Measurements from ENCODE around the gene PTCD1.

Gene PTCD1

DNA sequence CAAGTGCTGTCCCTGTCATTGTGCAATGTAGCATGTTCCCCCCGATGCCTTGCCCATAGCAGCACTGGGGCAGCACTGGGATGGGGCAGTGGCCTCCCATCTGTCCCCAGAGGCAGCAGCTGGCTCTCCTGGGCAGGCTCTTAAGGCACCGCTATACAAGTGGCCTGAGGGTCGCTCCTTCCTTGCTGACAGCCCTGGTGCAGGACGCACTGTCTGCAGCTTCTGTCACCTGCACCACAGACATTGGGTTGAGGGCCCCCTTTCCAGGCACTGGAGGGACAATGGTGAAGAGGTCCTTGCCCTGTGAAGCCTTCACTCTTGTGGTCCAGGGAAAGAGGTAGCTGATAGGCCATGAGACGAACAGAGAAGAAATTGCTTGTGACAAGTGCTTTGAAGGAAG lies 10.7 kb upstream of the PTCD1 start:
- TF ChIP-seq, protein P1, sequence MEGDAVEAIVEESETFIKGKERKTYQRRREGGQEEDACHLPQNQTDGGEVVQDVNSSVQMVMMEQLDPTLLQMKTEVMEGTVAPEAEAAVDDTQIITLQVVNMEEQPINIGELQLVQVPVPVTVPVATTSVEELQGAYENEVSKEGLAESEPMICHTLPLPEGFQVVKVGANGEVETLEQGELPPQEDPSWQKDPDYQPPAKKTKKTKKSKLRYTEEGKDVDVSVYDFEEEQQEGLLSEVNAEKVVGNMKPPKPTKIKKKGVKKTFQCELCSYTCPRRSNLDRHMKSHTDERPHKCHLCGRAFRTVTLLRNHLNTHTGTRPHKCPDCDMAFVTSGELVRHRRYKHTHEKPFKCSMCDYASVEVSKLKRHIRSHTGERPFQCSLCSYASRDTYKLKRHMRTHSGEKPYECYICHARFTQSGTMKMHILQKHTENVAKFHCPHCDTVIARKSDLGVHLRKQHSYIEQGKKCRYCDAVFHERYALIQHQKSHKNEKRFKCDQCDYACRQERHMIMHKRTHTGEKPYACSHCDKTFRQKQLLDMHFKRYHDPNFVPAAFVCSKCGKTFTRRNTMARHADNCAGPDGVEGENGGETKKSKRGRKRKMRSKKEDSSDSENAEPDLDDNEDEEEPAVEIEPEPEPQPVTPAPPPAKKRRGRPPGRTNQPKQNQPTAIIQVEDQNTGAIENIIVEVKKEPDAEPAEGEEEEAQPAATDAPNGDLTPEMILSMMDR (conservative IDR thresholded peaks at IDR 0.05), result no peak
- no peak overlapping the region for H3K27ac ChIP-seq

DNA sequence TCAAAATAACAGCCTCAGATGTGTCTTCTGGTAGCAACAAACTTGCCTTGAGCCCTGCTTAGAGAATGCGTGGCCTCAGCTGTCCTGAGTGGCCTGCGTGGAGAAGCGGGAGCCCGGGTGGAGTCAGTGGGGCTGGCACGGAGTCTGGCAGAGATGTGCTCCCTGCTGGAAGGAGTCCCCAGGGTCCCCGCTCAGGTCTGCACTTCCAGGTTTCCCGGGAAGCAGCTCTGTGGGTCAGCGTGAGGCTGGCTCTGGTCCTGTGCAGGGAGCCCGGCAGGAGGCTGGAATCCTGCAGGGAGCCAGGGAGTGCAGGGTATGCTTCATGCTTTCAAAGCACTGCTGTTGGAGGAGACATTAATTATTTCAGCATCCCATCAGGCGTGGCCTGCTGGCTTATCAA lies 10.3 kb upstream of the PTCD1 start:
- TF ChIP-seq, protein P1 (conservative IDR thresholded peaks at IDR 0.05), result no peak
- no peak overlapping the region for H3K27ac ChIP-seq

DNA sequence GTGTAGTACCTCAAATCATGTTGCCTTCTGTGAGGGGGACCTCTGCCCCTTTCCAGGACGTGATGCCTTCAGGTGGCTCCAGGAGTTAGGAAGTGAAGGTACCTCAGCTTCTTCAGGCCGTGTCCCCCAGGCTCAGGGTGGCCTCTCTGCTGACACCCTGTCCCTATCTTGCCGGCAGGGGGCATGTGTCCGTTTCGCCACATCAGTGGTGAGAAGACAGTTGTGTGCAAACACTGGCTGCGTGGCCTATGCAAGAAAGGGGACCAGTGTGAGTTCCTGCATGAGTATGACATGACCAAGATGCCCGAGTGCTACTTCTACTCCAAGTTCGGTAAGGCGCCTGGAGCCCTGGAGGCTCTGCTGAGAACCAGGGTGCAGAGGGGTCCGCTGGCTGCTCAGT lies 9.3 kb upstream of the PTCD1 start:
- H3K27ac ChIP-seq, result no peak overlapping the region
- TF ChIP-seq, protein P1 (conservative IDR thresholded peaks at IDR 0.05), result peak; percentile 75

DNA sequence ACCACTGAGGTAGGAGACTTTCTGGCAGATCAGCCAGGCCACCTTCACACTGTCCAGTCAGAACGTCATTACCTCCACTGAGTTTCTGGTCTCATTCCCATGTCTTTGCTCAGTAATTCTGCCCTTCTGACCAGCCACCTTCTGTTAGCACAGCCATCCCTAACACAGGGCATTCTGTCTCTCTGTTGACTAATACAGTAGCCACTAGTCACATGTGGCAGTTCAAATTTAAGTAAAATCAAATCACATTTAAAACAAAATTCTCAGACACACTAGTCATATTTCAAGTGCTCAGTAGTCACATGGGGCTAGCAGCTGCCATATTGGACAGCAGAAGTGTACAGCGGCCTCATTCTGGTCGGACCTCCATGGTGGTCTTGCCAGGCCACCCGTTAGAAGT lies 7.5 kb upstream of the PTCD1 start:
- no peak overlapping the region for H3K27ac ChIP-seq
- TF ChIP-seq, protein P1 (conservative IDR thresholded peaks at IDR 0.05), result no peak

DNA sequence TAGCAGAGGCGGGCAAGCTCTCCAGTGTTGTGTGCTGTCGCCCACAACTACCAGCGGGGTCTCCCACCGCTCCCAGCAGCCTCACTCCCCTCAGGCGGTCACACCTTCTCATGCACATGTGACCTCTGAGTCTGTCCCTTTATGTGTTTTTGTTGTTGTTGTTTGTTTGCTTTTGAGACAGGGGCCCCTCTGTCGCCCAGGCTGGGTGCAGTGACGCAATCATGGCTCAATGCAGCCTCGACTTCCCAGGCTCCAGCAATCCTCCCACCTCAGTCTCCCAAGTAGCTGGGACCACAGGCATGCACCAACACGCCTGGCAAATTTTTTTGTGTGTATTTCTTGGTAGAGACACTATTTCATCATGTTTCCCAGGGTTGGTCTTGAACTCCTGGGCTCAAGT lies 1.6 kb upstream of the PTCD1 start:
- no peak overlapping the region; the same call in 1 of the 2 replicates for H3K27ac ChIP-seq
- TF ChIP-seq, protein P1 (conservative IDR thresholded peaks at IDR 0.05), result no peak

DNA sequence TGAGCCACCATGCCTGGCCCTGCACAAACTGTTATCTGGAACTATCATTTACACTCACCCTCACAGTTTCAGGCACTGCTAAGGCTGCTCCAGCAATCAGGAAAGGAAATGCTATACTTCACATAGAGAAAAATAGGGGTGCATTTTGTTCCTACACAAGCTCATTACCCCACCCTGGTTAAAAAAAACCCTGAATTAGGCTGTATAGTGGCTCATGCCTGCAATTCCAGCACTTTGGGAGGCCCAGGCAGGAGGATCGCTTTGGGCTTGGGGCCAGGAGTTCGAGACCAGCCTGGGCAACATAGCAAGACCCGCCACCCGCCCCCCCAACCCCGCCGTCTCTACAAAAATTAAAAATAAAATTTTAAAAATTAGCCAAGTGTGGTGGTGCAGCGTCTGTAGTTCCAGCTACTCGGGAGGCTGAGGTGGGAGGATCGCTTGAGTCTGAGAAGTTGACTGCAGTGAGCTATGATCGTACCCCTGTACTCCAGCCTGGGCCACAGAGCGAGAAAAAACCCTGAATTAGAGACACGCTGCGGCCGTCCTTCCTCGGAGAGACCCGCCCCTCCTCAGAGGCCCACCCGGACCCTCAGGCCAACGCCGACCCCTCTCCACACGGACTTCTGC lies 539 bp downstream of the PTCD1 start:
- H3K27ac ChIP-seq, result peak overlapping the region; percentile 94
- TF ChIP-seq, protein P1 (conservative IDR thresholded peaks at IDR 0.05), result no peak

DNA sequence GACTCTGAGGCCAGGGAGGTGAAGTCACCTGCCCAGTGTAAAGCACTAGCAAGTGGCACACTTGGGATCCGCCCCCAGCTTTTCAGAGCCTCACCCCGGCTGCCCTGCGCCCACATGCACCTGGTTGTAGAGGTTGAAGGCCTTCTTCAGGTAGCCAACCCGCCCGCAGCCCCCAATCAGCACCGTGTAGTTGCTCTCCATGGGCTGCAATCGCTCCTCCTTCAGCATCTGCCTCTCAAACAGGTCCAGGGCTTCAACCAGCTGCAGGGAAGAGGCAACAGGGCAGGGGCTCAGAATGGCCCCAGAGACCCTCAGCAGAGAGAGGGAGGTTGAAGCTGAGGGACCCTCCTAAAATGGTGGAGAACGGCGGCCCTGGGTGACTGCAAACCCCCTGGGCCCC lies 5.4 kb downstream of the PTCD1 start:
- TF ChIP-seq, protein P1 (conservative IDR thresholded peaks at IDR 0.05), result no peak
- 0 out of 2 replicates have a peak overlapping the region, but pooled peaks have one; percentile 38 for H3K27ac ChIP-seq

DNA sequence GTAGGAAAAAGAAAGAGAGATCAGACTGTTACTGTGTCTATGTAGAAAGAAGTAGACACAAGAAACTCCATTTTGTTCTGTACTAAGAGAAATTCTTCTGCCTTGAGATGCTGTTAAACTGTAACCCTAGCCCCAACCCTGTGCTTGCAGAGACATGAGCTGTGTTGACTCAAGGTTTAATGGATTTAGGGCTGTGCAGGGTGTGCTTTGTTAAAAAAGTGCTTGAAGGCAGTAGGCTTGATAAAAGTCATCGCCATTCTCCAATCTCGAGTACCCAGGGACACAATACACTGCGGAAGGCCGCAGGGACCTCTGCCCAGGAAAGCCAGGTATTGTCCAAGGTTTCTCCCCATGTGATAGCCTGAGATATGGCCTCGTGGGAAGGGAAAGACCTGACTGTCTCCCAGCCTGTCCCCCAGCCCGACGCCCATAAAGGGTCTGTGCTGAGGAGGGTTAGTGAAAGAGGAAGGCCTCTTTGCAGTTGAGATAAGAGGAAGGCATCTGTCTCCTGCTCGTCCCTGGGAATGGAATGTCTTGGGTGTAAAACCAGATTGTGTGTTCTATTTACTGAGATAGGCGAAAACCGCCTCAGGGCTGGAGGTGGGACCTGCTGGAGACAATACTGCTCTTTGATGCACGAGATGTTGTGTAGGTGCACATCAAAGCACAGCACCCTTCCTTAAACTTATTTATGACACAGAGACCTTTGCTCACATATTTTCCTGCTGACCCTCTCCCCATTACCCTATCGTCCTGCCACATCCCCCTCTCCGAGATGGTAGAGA lies 6.7 kb downstream of the PTCD1 start:
- peak overlapping the region; percentile 38; the same call in 1 of the 2 replicates for H3K27ac ChIP-seq

All from VCaP (cell line).